22Rv1 (cell line): ENCODE data around the gene RBMS3.

Source experiments
- ZFX ChIP-seq: fragments of 450-650 bp; IDR thresholded peaks from 2 replicates; pipeline ENCODE4 v1.6.1; 2017; ENCODE audit warnings: antibody characterized with exemption, borderline replicate concordance
- TF ChIP-seq, protein P1 (sequence below): fragments of 450-650 bp; IDR thresholded peaks from 2 replicates; pipeline ENCODE4 v1.5.1; 2017; ENCODE audit warnings: mild to moderate bottlenecking

DNA sequence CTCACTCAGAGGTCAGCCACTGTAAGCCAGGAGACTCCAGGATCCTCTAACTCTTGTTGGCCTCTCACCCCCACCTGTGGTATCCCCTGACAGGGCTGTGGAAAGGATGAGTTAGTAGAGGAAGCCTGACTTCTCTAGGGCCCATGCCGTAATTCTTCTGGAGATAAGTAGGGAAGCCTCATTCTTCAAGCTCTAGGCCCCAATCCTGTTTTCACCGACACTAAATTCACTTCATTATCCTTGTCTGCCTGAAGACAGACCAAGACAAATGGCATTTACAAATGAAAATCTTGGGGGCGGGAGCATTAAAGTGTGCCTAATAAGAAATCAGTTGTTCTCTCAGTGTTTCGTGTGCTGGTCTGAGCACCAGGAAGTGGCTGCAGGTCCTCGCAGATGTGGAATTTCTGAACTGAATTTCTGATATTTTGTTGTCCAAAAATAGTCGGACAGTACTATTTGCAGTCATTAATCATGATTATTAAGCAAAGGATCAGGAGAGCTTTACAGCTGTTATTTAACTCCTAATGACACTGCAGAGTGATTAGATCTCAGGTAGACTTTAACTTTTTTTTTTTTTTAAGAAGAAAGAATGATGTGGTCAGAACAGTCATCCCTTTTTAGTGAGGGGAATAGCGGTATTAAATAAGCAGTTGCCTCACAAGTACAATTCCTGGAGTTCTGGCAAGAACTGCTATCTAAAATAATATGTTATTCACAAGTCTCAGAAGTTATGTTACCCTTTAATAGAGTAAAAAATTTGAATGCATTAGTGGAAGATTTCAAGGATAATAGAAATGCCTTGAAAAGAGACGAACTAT lies 58.4 kb downstream of the RBMS3 start:
- TF ChIP-seq, protein P1, sequence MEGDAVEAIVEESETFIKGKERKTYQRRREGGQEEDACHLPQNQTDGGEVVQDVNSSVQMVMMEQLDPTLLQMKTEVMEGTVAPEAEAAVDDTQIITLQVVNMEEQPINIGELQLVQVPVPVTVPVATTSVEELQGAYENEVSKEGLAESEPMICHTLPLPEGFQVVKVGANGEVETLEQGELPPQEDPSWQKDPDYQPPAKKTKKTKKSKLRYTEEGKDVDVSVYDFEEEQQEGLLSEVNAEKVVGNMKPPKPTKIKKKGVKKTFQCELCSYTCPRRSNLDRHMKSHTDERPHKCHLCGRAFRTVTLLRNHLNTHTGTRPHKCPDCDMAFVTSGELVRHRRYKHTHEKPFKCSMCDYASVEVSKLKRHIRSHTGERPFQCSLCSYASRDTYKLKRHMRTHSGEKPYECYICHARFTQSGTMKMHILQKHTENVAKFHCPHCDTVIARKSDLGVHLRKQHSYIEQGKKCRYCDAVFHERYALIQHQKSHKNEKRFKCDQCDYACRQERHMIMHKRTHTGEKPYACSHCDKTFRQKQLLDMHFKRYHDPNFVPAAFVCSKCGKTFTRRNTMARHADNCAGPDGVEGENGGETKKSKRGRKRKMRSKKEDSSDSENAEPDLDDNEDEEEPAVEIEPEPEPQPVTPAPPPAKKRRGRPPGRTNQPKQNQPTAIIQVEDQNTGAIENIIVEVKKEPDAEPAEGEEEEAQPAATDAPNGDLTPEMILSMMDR = no peak
- TF ChIP-seq ZFX = no peak
